NCI-H345 treated with DMSO at 0.1 percent for 48 hours (cell line): ENCODE data around the gene GSTCD.
A peak's percentile ranks its signal among the peaks of the same experiment; 100 is the strongest.
"Not testable (repeated sequence)": the region's sequence is repeated elsewhere in the genome, so short reads cannot be mapped to it uniquely, and the experiment has no call there.

ENCODE experiments used
- DNase-seq: peaks from one replicate; lab custom pipeline; 2025; ENCODE audit not compliant: unreplicated experiment; lab: John Stamatoyannopoulos, UW

Gene GSTCD

DNA sequence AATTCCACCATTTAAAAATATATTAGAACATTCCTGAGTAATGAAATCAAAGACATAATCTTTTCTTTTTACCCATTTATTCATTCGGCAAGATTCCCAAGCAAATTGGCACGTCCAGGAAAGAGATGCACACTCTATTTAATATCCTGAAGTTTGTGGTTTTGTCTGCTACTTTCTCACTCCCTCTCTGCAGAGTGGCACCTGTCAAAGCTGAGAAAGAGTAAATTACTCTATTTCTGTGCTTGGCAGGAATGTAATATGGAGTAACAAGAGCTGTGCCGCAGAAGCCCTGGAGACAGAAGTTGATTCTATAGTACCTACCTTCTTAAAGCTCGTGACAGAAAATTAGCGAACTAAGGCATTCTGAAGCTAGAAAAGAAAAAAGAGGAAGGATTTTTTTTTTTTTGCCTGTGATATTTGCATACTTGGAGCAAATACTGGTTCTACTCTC is 5.5 kb downstream of the GSTCD start:
- DNase-seq: no peak

DNA sequence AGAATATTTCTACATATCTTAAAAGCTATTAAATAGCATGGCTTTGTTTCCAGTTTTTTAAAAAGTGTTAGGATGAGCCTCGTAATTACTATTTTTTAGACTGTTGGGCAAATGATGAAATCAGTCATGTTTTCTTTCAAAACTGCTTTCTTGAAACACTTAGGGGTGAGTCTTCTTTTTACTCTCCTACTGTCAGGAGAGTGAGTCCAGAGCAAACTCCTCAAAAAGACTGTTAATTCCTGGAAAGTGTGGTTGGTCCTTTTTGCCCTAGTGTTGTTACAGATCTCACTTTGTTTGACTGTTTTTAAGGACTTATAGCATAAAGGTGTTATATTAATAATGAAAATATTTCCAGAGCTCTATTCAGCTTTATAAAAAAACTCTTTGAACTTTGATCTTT is 6.3 kb downstream of the GSTCD start:
- DNase-seq: no peak

DNA sequence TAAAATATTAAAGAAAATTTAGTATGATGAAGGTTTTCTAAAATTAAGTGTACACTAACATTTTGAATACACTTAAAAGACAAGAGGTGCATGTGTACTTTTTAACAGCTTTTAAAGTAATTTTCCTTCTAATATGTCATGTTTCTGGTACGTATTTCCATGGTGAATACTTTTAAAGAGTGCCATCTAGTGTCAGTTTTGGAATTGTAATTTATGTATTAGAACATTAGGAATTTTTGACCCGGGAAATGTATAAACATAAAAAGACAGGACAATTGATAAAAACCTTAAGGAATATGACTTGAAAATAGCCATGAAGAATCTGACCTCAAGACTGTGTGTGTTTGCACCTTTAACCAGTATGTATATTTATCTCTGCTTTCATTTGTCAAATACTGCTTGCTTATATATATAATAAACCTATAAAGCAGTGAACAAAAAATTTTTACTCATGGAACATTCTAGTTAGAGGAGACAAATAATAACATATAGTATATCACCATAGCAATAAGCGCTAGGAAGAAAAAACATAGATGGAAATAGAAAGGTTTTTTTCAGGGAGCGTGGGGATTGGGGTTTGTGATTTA is 7.2 kb downstream of the GSTCD start:
- peak; percentile 11 for DNase-seq

DNA sequence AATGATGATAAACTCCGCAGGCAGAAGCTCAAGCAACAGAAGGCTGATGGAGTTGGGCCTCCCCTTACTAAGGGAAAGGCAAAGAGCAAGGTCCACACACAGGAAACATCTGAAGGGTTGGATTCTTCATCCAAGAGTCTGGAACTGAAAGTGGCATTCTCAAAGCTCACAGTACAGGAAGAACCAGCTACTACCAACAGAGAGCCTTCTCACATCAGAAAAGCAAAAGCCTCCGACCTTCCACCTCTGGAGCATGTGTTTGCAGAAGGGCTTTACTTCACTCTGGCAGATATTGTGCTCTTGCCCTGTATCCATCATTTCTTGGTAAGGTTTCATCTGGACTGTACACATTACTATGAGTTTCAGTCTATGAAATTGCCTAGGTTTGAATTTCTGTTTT is 10.6 kb downstream of the GSTCD start:
- DNase-seq: no peak

DNA sequence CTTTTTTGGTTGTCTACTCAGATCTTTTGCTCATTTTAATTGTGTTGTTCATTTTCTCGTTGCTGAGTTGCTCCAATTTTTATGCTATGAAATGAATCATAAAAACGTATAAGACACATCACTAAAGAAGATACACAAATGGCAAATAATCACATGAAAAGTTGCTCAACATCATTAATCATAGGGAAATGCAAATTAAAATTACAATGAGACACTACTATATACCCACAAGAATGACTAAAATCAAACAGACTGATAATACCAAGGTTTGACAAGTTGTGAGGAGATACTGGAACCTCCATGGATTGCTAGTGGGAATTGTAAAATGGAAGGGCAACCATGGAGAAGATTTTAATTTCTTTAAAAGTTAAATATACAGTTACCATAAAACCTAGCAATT is 17.0 kb downstream of the GSTCD start:
- no peak for DNase-seq

DNA sequence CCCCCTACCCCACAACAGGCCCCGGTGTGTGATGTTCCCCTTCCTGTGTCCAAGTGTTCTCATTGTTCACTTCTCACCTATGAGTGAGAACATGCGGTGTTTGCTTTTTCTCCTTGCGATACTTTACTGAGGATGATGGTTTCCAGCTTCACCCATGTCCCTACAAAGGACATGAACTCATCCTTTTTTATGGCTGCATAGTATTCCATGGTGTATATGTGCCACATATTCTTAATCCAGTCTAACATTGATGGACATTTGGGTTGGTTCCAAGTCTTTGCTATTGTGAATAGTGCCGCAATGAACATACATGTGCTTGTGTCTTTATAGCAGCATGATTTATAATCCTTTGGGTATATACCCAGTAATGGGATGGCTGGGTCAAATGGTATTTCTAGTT is 21.3 kb downstream of the GSTCD start:
- DNase-seq: not testable (repeated sequence)

DNA sequence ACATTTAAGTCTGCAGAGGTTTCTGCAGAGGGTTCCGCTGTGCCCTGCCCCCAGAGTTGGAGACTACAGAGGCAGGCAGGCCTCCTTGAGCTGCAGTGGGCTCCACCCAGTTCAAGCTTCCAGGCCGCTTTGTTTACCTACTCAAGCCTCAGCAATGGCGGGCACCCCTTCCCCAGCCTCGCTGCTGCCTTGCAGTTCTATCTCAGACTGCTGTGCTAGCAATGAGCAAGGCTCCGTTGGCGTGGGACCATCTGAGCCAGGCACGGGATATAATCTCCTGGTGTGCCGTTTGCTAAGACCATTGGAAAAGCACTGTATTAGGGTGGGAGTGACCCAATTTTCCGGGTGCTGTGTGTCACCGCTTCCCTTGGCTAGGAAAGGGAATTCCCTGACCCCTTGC is 26.6 kb downstream of the GSTCD start:
- DNase-seq: not testable (repeated sequence)

DNA sequence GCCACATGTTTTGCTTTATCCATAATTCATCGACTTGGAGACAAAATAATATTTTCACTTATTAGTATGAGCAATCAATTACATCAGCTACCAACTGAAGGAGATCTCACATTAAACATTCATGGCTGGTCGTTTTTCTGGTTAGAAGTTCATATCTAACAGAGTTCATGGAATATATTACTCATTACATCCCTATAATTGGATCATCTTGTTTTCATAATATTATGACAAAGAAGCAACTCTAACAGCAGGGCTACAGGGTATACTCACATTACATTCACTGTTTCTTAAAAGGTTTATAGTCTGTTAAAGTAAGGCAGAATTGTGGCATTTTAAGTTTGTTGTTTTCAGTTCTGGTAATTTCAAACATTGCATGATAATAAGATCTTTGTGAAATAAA is 33.0 kb downstream of the GSTCD start:
- no peak for DNase-seq

DNA sequence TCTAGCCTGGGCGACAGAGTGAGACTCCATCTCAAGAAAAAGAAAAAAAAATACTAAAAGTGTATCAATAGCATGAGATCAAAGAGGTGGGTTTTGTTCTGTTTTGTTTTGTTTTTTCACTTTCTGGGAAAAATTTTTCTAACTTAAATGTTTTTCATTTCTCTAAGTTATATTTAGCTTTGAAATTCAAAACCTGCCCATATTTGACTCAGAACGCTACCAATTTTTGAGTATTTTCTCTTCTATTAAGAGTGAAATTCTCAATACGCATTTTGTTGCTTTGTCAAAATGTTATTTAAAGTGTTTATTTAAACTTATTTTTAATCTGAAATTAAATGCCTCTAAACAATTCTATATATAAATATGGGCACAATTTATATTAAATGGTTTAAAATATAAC is 39.6 kb downstream of the GSTCD start:
- DNase-seq: no peak

DNA sequence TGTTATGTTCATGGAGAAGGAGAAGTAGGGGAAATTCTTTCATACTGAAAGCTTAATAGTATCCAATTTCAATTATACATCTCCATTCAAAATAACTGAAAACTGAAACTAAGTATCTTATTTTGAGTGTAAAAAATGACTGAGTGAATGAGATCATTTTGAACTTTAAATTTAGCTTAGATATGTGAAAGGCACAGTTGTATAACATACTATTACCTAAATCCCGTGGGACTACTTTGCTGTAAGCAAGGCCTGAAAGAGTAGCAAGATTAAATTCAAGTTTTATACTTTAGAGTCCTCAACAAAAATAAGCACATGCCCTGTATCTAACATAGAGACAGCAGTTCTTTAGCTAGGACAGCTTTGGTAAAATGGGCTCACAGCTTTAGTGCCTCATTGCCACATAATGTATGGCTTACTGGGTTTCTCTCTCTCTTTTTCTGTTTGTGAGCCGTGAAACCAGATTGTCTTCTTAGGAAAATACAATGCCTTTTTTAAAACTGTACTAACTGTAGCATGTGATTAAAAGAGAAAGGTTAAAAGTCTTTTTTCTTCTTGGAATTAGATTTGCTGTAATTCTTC is 43.2 kb downstream of the GSTCD start:
- no peak for DNase-seq

DNA sequence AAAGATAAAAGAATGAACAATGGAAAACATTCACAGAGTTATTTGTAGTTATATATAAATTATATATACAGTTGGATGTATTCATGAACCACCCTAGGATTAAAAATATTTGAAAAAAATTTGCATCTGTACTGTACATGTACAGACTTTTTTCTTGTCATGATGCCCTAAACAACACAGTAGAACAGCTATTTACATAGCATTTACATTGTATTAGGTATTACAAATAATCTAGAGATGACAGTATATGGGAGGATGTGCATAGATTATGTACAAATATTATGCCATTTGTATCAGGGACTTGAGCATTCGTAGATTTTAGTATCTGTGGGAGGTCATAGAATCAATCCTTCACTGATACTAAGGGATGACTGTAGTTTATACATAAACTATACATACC is 44.8 kb downstream of the GSTCD start:
- DNase-seq: no peak

DNA sequence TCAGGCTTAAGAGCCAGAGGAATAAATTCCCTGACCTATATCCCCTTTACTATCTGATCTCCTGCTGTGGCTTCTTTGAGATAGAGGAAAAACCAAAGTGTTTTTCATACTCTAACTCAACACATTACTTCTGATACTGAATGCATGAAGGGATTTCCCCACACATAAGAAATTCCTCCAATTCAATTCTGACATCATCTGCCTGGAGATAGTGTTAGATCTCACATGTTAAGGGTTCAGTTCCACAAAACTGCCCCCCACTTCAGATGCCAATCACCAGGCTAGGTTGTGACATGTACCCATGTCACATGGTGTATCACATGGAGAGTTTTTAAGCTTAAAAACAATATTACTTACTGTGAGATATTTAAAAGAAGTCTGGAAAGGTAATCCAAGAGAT is 46.8 kb downstream of the GSTCD start:
- no peak for DNase-seq

DNA sequence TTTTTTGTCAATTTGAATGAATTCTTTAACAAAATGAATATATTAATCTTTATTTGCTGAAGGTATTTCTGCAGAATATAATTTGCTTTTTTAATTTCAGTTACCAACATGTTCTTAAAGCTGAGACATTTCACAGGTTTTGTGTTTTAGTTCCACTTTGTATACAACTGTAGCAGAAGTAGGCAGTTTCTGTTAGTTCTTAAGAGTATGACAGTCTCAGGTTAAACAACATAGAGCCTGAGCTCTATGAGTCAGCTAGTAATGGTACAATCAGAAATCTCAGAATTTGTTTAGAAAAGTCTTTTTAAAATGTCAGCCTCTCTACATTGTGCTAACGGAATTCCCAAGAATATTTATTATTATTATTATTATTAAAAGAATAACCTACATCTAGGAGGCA is 50.4 kb downstream of the GSTCD start:
- DNase-seq: no peak

DNA sequence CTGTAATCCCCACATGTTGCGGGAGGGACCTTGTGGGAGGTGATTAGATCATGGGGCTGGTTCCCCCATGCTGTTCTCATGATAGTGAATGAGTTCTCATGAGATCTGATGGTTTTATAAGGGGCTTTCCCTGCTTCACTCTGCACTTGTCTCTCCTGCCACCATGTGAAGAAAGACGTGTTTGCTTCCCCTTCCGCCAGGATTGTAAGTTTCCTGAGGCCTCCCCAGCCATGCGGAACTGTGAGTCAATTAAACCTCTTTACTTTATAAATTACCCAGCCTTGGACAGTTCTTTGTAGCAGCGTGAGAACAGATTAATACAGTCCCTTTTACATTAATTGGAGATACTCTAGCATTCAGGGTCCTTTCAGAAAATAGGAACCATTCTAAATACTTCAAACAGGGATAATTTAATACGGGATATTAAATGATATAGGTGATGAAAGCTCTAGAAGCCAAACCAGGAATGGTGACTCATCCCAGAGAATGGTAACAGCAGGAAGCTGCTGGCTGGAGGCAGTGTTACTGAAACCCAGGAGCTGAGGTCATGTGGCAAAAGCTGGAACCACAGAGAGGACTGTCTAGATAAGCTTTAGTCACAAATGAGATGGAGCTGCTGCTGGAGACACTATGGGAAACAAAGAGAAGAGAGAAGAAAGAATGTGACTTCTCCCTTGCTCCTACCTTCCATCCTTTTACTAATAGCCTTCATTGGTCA is 57.3 kb downstream of the GSTCD start:
- no peak for DNase-seq

DNA sequence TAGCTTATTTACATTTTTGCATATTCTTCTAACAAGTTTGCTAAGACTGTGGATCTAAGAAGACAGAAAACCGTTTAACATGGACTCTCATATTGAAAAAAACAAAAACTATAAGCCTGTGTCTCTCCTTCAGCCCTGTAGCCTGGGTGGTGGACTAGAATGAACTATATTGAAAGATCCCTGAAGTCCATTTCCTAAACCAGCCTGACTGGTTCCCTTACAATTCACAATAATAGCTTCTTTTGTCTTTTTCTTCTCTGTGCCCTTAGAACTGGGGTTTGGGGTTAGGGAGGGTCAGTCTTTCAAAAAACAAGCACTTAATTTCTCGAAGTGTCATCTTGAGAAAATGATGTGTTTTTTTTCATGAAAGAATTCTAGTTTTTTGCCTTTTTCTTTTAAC is 59.0 kb downstream of the GSTCD start:
- DNase-seq: no peak

DNA sequence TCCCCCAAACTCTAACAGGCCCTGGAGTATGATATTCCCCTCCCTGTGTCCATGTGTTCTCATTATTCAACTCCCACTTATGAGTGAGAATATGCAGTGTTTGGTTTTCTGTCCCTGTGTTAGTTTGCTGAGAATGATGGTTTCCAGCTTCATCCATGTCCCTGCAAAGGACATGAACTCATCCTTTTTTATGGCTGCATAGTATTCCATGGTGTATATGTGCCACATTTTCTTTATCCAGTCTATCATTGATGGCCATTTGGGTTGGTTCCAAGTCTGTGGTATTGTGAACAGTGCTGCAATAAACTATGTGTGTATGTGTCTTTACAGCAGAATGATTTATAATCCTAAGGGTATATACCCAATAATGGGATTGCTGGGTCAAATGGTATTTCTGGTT is 61.9 kb downstream of the GSTCD start:
- DNase-seq: not testable (repeated sequence)

DNA sequence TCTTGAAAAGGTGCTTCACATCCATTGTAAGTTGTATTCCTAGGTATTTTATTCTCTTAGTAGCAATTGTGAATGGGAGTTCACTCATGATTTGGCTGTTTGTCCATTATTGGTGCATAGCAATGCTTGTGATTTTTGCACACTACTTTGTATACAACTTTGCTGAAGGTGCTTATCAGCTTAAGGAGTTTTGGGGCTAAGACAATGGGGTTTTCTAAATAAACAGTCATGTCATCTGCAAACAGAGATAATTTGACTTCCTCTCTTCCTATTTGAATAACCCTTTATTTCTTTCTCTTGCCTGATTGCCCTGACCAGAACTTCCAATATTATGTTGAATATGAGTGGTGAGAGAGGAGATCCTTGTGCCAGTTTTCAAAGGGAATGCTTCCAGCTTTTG is 63.5 kb downstream of the GSTCD start:
- not testable (repeated sequence) for DNase-seq

DNA sequence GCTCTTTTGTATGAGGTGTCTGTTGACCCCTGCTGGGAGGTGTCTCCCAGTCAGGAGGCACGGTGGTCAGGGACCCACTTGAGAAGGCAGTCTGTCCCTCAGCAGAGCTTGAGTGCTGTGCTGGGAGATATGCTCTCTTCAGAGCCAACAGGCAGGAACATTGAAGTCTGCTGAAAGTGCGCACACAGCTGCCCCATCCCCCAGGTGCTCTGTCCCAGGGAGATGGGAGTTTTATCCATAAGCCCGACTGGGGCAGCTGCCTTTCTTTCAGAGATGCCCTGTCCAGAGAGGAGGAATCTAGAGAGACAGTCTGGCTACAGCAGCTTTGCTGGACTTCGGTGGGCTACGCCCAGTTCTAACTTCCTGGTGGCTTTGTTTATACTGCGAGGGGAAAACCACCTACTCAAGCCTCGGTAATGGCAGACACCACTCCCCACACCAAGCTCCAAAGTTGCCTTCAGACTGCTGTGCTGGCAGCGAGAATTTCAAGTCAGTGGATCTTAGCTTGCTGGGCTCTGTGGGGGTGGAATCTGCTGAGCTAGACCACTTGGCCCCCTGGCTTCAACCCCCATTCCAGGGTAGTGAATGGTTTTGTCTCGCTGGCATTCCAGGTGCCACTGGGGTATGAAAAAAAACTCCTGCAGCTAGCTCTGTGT is 67.3 kb downstream of the GSTCD start:
- not testable (repeated sequence) for DNase-seq

DNA sequence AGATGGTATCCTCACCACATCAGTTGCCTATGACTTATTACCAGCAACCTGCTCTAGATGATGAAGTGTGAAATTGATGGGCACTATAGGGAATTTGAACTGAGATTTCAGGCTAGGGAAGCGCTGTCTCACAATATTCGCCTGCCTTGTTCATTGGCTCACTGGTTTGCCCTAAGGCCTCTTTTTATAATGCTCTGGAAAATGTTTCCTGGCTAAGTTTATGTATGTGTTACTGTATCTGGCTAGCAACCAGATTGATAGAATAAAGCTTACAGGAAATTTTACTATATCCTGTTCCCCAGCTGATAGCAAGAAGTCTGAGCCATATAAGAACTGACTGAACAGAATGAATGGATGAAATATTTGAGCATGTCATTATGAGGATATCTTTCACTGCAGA is 71.6 kb downstream of the GSTCD start:
- DNase-seq: no peak

DNA sequence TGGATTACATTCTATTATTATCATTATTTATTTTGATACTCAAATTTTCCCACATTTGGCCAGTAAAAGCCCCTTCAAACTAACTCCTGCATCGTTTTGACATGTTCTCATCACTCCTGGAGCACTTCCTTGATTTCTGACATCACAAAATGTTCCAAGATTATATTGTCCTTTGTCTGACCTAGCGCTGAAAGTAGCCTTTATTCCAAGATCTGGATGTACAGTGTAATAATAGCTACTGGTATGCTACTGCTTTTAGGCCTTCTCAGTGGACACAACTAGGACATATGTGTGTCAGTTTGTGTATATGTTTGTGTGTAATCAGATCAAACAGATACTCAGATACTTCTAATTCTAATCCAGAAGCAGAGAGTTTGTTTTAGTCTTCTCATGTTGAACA is 76.2 kb downstream of the GSTCD start:
- DNase-seq: no peak

DNA sequence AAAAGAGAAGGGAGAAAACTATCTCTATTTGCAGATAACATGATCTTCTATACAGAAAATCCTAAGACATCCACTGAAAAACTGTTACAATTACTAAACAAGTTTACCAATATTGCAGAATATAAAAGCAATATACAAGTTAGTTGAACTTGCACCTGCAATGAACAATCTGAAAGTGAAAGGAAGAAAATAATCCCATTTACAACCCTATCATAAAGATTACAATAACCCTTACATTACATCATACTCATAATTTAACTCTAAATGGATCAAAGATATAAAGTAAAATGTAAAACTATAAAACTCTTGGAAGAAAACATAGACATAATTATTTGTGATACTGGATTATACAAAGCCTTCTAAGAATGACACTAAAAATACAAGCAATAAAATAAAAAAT is 77.2 kb downstream of the GSTCD start:
- no peak for DNase-seq

DNA sequence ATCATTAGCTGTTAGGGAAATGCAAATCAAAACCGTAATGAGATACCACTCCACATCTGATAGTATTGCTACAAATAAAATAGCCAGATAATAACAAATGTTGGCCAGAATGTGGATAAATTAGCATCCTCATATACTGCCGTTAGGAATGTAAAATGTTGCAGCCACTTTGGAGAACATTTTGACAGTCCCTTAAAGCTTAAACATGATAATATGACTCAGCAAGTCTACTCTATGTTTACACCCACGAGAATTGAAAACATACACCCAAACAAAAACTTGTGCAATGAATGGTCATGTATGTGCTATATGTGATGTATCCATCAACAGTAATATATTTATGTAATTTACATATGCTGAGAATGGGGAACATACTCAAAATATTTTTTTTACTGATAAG is 78.2 kb downstream of the GSTCD start:
- no peak for DNase-seq
